ENCODE data around the gene RAD21L1. TPM values are rescaled to one million over a fixed set of nuclear protein-coding genes. Genes with fewer than 3 reads are reported as not detected.

The RAD21L1 gene
- total RNA-seq (2022; extraction: Qiagen RNA extraction): not detected in 5 replicates

GRCh38 chr20:1225783-1226654, at the start of gene RAD21L1:
RAD21L1 (plus strand) TSS chr20:1226044; CDS start chr20:1228454, 2,410 bp downstream.

GRCh38 chr20:1184638-1185315, 41.1 kb upstream of the RAD21L1 start, which contains the start of gene TMEM74B:
TMEM74B (minus strand) TSS chr20:1184981; CDS start chr20:1183801, 1,180 bp downstream.

GRCh38 chr20:1202762-1203504, 22.9 kb upstream of the RAD21L1 start, which contains the start of gene C20orf202:
C20orf202 (plus strand) TSS chr20:1203454; CDS start chr20:1203586, 132 bp downstream.

GRCh38 chr20:1266167-1266973, 40.5 kb downstream of the RAD21L1 start, which contains the start of gene SNPH:
SNPH (plus strand) TSS chr20:1266294; CDS start chr20:1296240, 29,946 bp downstream.

Other genes starting within 250 kb of the RAD21L1 start
- not detected in 5 replicates for gene RSPO4, start 223.7 kb upstream of the RAD21L1 start, total RNA-seq (2022; extraction: Qiagen RNA extraction)
- gene PSMF1, start 107.4 kb upstream of the RAD21L1 start, total RNA-seq (2022; extraction: Qiagen RNA extraction): 201 to 274 TPM (median 240 TPM) in 5 replicates
- gene TMEM74B, start 41.1 kb upstream of the RAD21L1 start, total RNA-seq (2022; extraction: Qiagen RNA extraction): 2.4 to 3.5 TPM (median 3.1 TPM) in 5 replicates
- gene C20orf202, start 22.6 kb upstream of the RAD21L1 start, total RNA-seq (2022; extraction: Qiagen RNA extraction): 0.05 to 0.08 TPM (median 0.07 TPM) in 3 of 5 replicates, not detected in the others
- gene SNPH, start 40.2 kb downstream of the RAD21L1 start, total RNA-seq (2022; extraction: Qiagen RNA extraction): 3.1 to 4.5 TPM (median 4.2 TPM) in 5 replicates
- 1.4 to 2.2 TPM (median 1.6 TPM) in 5 replicates for gene SDCBP2, start 103.1 kb downstream of the RAD21L1 start, total RNA-seq (2022; extraction: Qiagen RNA extraction)
- 450 to 552 TPM (median 545 TPM) in 5 replicates for gene FKBP1A, start 167.0 kb downstream of the RAD21L1 start, total RNA-seq (2022; extraction: Qiagen RNA extraction)
- gene NSFL1C, start 240.8 kb downstream of the RAD21L1 start, total RNA-seq (2022; extraction: Qiagen RNA extraction): 115 to 144 TPM (median 124 TPM) in 5 replicates

All from A549 treated with dexamethasone at 1 μM for 4 hours (cell line).